Right lobe of liver (tissue), 6 donors: ENCODE data around the gene DHODH. TPM values are rescaled to one million over a fixed set of nuclear protein-coding genes. Genes with fewer than 3 reads are reported as not detected.
A peak's percentile ranks its signal among the peaks of the same experiment; 100 is the strongest.

ENCODE experiments used
- ATAC-seq, 4 donors: fragments of 200-7000 bp; cut with Tn5 transposase; one replicate each; pipeline ENCODE4 v1.9.1; 2020; ENCODE audit warnings: mild to moderate bottlenecking in 4 of 4, moderate library complexity in 4 of 4
- DNase-seq, 3 donors: peaks; one replicate each; pipeline ENCODE4 v3.0.0-alpha.2; 2020
- H3K27ac ChIP-seq, 3 donors: fragments of 200-600 bp; one replicate each; pipeline ENCODE4 v1.8.0; 2022
- H3K27me3 ChIP-seq, 2 donors: fragments of 200-600 bp; one replicate each; pipeline ENCODE4 v1.8.0; 2022
- H3K36me3 ChIP-seq, 4 donors: fragments of 200-600 bp; sonication (generic) in 1 of 4; one replicate each; pipeline versions ENCODE4 v1.5.1 to v1.8.0; 2017 to 2022; ENCODE audit warnings: control low read depth in 1 of 4
- H3K4me1 ChIP-seq, 4 donors: fragments of 200-600 bp; sonication (generic) in 1 of 4; one replicate each; pipeline versions ENCODE4 v1.5.1 to v1.8.0; 2017 to 2022; ENCODE audit warnings: control low read depth in 1 of 4
- H3K4me3 ChIP-seq, 3 donors: fragments of 200-600 bp; one replicate each; pipeline ENCODE4 v1.8.0; 2022
- H3K9me3 ChIP-seq, 4 donors: fragments of 200-600 bp; sonication (generic) in 1 of 4; one replicate each; pipeline versions ENCODE4 v1.5.1 to v1.8.0; 2017 to 2022; ENCODE audit warnings: control low read depth in 1 of 4
- CTCF ChIP-seq, 4 donors: fragments of 200-600 bp in 3 of 4; fragments of 450-650 bp in 1 of 4; IDR thresholded peaks; one replicate each; pipeline versions ENCODE4 v1.5.1 to v1.8.0; 2016 to 2022; ENCODE audit warnings: antibody characterized with exemption in 4 of 4, mild to moderate bottlenecking in 2 of 4
- POLR2A ChIP-seq: fragments of 450-650 bp; IDR thresholded peaks from one replicate; pipeline ENCODE4 v1.6.1; 2017; ENCODE audit warnings: antibody characterized with exemption, mild to moderate bottlenecking
- WGBS: methylation state at CpG from one replicate; pipeline ENCODE4 v1.1.6; 2018; ENCODE audit warnings: low coverage, low lambda C conversion rate; ENCODE audit not compliant: insufficient coverage; ENCODE audit errors: missing lambda C conversion rate; 5-methylcytosine and 5-hydroxymethylcytosine counted together
- intact Hi-C, 2 donors: fragments of 100-400 bp; cut with DNase I; formaldehyde crosslinking; loops; one replicate each; pipeline versions ENCODE4 v1.11.2 to v1.14.1; 2022
- total RNA-seq, 6 experiments: library from RNA; depleted of rRNA in 2 of 6; stranded (reverse); fragments of >200 nt in 2 of 6; fragmentation: NEBNext Ultra II Directional in 3 of 6; extraction: Animal tissue kit (Norgen Biotek cat#: 25700) in 3 of 6; gene quantifications; one replicate each; pipeline versions ENCODE4 v1.1.0 to v1.2.4, GENCODE V29; 2016 to 2023
- donor health status: DM: no; HTN: yes; CAD: no.
- donor health status: DM: no; HTN: no; CAD: no.
- donor health status: DM: no; HTN: no; CAD: no.
- donor health status: DM: no; HTN: yes; CAD: no.
- donor health status: DM: no; HTN: yes; CAD: no.

Gene DHODH
- total RNA-seq, 6 experiments from 2014 or later: 26.7 to 108 (median 74.6) TPM

- DNase-seq (peak in 1 of 3 donors; percentile 39), ATAC-seq (no peak)
- WGBS: 84% methylated on average over 4 of the region's 13 CpGs
- no peak overlapping the region for H3K4me3 ChIP-seq
- peaks cover 0 to 54% (median 23%) of the 10 kb centered on the region in 4 donors for H3K36me3 ChIP-seq
- TF ChIP-seq POLR2A (no peak), CTCF (IDR thresholded peaks at IDR 0.05) (no peak)
- H3K9me3 ChIP-seq: no peaks in the 10 kb centered on the region
- H3K27me3 ChIP-seq: no peaks in the 10 kb centered on the region
- peak overlapping the region in 2 of 3 donors; percentile 77 to 79 for H3K27ac ChIP-seq
- intact Hi-C loops: no loop called here
- peaks cover 0 to 78% (median 27%) of the 10 kb centered on the region in 4 donors for H3K4me1 ChIP-seq
Measured at GRCh38 chr16:72022127-72022526, 13.6 kb downstream of the DHODH start.

GRCh38 chr16:72023962-72024361 is 15.4 kb downstream of the DHODH start:
- peak; percentile 75 to 83 (median 79) for DNase-seq
- TF ChIP-seq CTCF (IDR thresholded peaks at IDR 0.05) (no peak), POLR2A (peak; percentile 57)

GRCh38 chr16:72024862-72025382 is 16.4 kb downstream of the DHODH start:
- Histone ChIP-seq H3K36me3 (peaks cover 0 to 51% (median 23%) of the 10 kb centered on the region in 4 donors), H3K27me3 (no peaks in the 10 kb centered on the region), H3K27ac (peak overlapping the region; percentile 61 to 79 (median 77)), H3K4me3 (no peak overlapping the region), H3K4me1 (peaks cover 0 to 77% (median 38%) of the 10 kb centered on the region in 4 donors), H3K9me3 (no peaks in the 10 kb centered on the region)
- ATAC-seq (peak in 3 of 4 donors; percentile 2 to 16 (median 2)), DNase-seq (no peak)
- 37% methylated on average over 6 of the region's 6 CpGs for WGBS
- no peak for TF ChIP-seq CTCF (IDR thresholded peaks at IDR 0.05)
- no peak for TF ChIP-seq POLR2A
- intact Hi-C loops: no loop called here

More at GRCh38 chr16:72023962-72024361, 15.4 kb downstream of the DHODH start:
- no peak overlapping the region for H3K4me3 ChIP-seq
- peaks cover 0 to 54% (median 23%) of the 10 kb centered on the region in 4 donors for H3K36me3 ChIP-seq
- H3K9me3 ChIP-seq: no peaks in the 10 kb centered on the region
- peak; percentile 57 to 76 (median 64) for ATAC-seq
- peak overlapping the region; percentile 61 to 79 (median 77) for H3K27ac ChIP-seq
- no peaks in the 10 kb centered on the region for H3K27me3 ChIP-seq
- intact Hi-C loops: no loop called here
- peaks cover 0 to 77% (median 35%) of the 10 kb centered on the region in 4 donors for H3K4me1 ChIP-seq
- 28% methylated on average over 7 of the region's 10 CpGs for WGBS

GRCh38 chr16:72025404-72026114 is 17.0 kb downstream of the DHODH start:
- peaks cover 0 to 45% (median 22%) of the 10 kb centered on the region in 4 donors for H3K36me3 ChIP-seq

More at GRCh38 chr16:72025404-72026114, 17.0 kb downstream of the DHODH start:
- H3K4me1 ChIP-seq: peaks cover 0 to 83% (median 37%) of the 10 kb centered on the region in 4 donors
- H3K4me3 ChIP-seq: no peak overlapping the region
- intact Hi-C loops: no loop called here
- WGBS: 44% methylated on average over 11 of the region's 19 CpGs
- H3K9me3 ChIP-seq: no peaks in the 10 kb centered on the region
- peak; percentile 25 to 58 (median 40) for ATAC-seq
- H3K27ac ChIP-seq: peak overlapping the region; percentile 61 to 79 (median 77)
- H3K27me3 ChIP-seq: no peaks in the 10 kb centered on the region
- TF ChIP-seq POLR2A (peak; percentile 21), CTCF (IDR thresholded peaks at IDR 0.05) (no peak)
- peak; percentile 64 to 75 (median 71) for DNase-seq
